Chondrocyte (in vitro differentiated cells): Measurements from ENCODE around the gene SLC17A4. TPM values are rescaled to one million over a fixed set of nuclear protein-coding genes. Genes with fewer than 3 reads are reported as not detected.

ENCODE experiments used
- DNase-seq: peaks from one replicate; pipeline ENCODE4 v3.0.0; 2021; ENCODE audit warnings: mixed read lengths, low spot score
- H3K27ac Mint-ChIP-seq: one replicate; pipeline ENCODE4 v1.8.0; 2021; ENCODE audit warnings: mild to moderate bottlenecking, moderate library complexity, mixed read lengths; ENCODE audit not compliant: unreplicated experiment
- H3K27me3 Mint-ChIP-seq: 2 replicates; pipeline ENCODE4 v1.8.0; 2021; ENCODE audit warnings: low read depth, mixed read lengths
- H3K36me3 Mint-ChIP-seq: 2 replicates; pipeline ENCODE4 v1.8.0; 2021; ENCODE audit warnings: low read depth, mixed read lengths
- H3K4me1 Mint-ChIP-seq: 2 replicates; pipeline ENCODE4 v1.8.0; 2021; ENCODE audit warnings: low read depth, mild to moderate bottlenecking, mixed read lengths
- H3K4me3 Mint-ChIP-seq: one replicate; pipeline ENCODE4 v1.8.0; 2021; ENCODE audit warnings: mild to moderate bottlenecking, moderate library complexity, mixed read lengths; ENCODE audit not compliant: unreplicated experiment
- H3K9me3 Mint-ChIP-seq: 2 replicates; pipeline ENCODE4 v1.8.0; 2021; ENCODE audit warnings: low read depth, mixed read lengths
- total RNA-seq: library from RNA; stranded (reverse); gene quantifications from 3 replicates; pipeline ENCODE4 v1.2.1, GENCODE V29; 2021
- TF ChIP-seq, protein P1 (sequence below): fragments of 200-600 bp; sonication (generic); IDR thresholded peaks from 2 replicates; pipeline ENCODE4 v1.5.0; 2021; ENCODE audit warnings: antibody characterized with exemption, mild to moderate bottlenecking, moderate library complexity

SLC17A4 gene
- total RNA-seq, 1 donor from 2014 or later: not detected

DNA sequence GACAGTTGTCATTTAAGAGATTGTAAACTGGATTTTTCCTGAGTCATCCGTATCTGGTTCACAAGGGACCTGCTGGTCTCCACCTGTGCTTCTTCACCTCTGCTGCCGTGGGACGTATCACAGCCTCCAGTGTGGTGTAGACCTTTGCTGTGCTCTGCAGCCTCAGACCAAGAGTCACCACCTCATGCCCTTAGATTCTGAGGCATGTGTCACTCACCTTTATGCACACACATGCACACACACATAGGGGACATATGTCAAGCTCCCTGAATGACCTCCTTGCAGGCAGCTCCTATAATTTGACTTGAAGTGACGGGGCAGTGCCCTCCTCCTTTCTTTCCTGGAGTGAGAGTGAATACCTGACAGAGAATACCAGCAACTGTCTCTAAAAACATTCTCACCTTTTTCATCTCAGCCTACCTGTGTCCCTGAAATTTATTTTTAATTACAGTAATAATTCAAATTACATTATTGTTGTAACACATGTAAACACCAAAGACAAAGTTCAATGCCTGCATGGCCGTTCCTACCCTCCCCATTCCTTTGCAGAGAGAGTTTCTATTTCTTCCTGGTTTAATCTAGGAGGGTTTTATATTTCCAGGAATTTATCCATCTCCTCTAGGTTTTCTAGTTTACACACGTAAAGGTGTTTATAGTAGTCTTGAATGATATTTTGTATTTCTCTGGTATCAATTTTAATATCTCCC lies 3.5 kb downstream of the SLC17A4 start:
- Mint-ChIP-seq H3K27me3 (peaks cover 40% of the 10 kb centered on the region), H3K9me3 (no peaks in the 10 kb centered on the region), H3K27ac (no peak overlapping the region), H3K4me3 (no peak overlapping the region), H3K36me3 (peaks cover 2% of the 10 kb centered on the region), H3K4me1 (no peaks in the 10 kb centered on the region)
- no peak for DNase-seq
- TF ChIP-seq, protein P1, sequence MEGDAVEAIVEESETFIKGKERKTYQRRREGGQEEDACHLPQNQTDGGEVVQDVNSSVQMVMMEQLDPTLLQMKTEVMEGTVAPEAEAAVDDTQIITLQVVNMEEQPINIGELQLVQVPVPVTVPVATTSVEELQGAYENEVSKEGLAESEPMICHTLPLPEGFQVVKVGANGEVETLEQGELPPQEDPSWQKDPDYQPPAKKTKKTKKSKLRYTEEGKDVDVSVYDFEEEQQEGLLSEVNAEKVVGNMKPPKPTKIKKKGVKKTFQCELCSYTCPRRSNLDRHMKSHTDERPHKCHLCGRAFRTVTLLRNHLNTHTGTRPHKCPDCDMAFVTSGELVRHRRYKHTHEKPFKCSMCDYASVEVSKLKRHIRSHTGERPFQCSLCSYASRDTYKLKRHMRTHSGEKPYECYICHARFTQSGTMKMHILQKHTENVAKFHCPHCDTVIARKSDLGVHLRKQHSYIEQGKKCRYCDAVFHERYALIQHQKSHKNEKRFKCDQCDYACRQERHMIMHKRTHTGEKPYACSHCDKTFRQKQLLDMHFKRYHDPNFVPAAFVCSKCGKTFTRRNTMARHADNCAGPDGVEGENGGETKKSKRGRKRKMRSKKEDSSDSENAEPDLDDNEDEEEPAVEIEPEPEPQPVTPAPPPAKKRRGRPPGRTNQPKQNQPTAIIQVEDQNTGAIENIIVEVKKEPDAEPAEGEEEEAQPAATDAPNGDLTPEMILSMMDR: no peak

DNA sequence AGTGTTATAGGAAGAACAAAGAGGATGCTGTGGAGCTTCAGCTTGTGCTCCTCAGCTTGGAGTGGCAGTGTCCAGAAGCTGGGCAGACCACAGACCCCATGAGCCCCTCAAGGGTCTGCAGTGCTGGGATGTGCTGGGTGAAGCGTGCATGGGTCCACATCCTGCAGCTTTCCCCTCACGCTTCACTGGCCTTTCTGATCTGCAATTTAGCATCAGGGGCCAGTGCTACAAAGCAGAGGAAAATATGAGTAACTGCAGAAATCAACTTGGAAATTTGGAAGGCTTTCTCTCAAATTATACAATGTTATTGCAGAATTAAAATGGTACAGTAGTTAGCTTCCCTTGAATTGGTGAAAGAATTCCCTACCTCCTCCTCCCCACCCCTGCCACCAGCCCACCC lies 10.1 kb downstream of the SLC17A4 start:
- Mint-ChIP-seq H3K27me3 (peaks cover 17% of the 10 kb centered on the region), H3K4me1 (peaks cover 6% of the 10 kb centered on the region), H3K9me3 (no peaks in the 10 kb centered on the region), H3K27ac (no peak overlapping the region), H3K4me3 (no peak overlapping the region), H3K36me3 (no peaks in the 10 kb centered on the region)
- TF ChIP-seq, protein P1: no peak
- DNase-seq: no peak

DNA sequence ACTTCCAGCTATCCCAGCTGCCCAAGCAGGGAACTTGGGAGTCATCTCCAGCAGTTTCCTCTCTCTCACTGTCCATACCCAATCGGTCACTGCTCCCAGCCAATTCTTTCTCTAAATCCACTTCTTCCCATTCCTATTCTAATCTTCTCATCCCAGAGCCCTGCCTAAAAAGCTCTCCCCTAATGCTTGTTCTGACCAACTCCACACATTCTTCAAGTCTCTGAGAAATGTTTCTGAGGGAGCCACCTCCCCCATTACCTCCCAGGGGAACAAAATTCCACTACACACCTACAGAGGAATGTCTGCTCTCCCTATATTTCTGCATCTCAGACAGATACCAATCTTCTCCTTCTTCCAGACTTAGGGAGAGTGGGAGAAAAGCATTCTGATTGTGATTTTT lies 14.0 kb downstream of the SLC17A4 start:
- no peak overlapping the region for H3K4me3 Mint-ChIP-seq
- H3K9me3 Mint-ChIP-seq: no peaks in the 10 kb centered on the region
- H3K4me1 Mint-ChIP-seq: peaks cover 6% of the 10 kb centered on the region
- TF ChIP-seq, protein P1: no peak
- H3K27me3 Mint-ChIP-seq: peaks cover 10% of the 10 kb centered on the region
- no peaks in the 10 kb centered on the region for H3K36me3 Mint-ChIP-seq
- no peak for DNase-seq
- no peak overlapping the region for H3K27ac Mint-ChIP-seq

DNA sequence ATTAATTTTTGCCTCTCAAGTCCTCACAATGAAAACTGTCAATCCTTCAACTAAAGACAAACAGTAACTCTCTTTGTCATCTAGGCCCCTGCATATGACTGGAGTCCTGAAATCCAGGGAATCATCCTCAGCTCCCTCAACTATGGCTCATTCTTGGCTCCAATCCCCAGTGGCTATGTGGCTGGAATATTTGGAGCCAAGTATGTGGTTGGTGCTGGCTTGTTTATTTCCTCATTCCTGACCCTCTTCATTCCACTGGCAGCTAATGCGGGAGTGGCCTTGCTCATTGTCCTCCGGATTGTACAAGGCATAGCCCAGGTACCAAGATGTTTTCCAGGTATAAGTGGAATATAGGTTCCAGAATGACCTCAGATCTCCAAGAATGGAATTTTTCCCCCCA lies 15.4 kb downstream of the SLC17A4 start:
- H3K36me3 Mint-ChIP-seq: no peaks in the 10 kb centered on the region
- DNase-seq: no peak
- no peak overlapping the region for H3K27ac Mint-ChIP-seq
- H3K27me3 Mint-ChIP-seq: peaks cover 4% of the 10 kb centered on the region
- H3K4me1 Mint-ChIP-seq: peaks cover 6% of the 10 kb centered on the region
- no peaks in the 10 kb centered on the region for H3K9me3 Mint-ChIP-seq
- H3K4me3 Mint-ChIP-seq: no peak overlapping the region
- TF ChIP-seq, protein P1: no peak

DNA sequence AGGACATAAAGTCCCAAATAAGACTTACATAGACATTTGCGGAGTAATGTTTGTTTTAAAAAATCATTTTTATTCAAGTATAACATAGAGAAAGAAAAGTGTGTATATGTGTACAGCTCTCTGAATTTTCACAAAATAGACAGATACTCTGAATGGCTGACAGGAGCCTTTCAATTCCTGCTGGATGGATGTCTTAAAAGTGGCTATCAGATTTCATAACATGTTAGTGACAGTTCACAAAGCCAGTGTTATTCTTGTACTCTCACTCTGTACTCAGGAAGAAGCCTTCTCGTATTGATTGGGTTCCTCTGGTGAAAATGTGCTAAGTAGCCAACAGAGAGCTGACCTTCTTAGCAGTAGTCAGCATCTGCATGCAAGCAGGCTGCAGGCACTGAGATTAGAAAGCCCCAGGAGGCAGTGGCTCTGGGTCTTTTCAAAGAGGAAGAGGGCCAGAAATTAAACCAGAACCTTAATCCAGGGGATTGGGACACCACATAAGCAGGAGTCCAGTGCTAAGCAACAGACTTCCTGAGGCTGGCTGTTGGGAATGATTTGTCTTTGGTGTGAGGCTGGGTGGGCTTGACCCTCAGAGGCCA lies 19.7 kb downstream of the SLC17A4 start:
- DNase-seq: no peak
- Mint-ChIP-seq H3K4me3 (no peak overlapping the region), H3K27me3 (no peaks in the 10 kb centered on the region)

More for the DNA sequence above, 19.7 kb downstream of the SLC17A4 start:
- H3K27ac Mint-ChIP-seq: no peak overlapping the region
- H3K36me3 Mint-ChIP-seq: no peaks in the 10 kb centered on the region
- no peaks in the 10 kb centered on the region for H3K9me3 Mint-ChIP-seq
- H3K4me1 Mint-ChIP-seq: no peaks in the 10 kb centered on the region
- TF ChIP-seq, protein P1: no peak
